ENCODE data around the gene ANKRD42.
"Not testable (repeated sequence)": the region's sequence is repeated elsewhere in the genome, so short reads cannot be mapped to it uniquely, and the experiment has no call there.

Gene ANKRD42

GRCh38 chr11:83257761-83258168 is 64.3 kb downstream of the ANKRD42 start:
- Histone ChIP-seq H3K4me1 (ENCODE audit: control insufficient read depth in 1 of 2, insufficient read depth in 1 of 2, low read depth in 1 of 2, low read length in 1 of 2) (no peaks in the 10 kb centered on the region), H3K4me3 (ENCODE audit: low read depth in 1 of 2, low read length in 1 of 2) (no peak overlapping the region), H3K9me3 (no peaks in the 10 kb centered on the region), H3K27ac (no peak overlapping the region), H3K27me3 (no peaks in the 10 kb centered on the region), H3K36me3 (peaks cover 49% of the 10 kb centered on the region)
- no peak for TF ChIP-seq CTCF (IDR thresholded peaks at IDR 0.05)

GRCh38 chr11:83259559-83259958 is 66.0 kb downstream of the ANKRD42 start:
- Histone ChIP-seq H3K27me3 (no peaks in the 10 kb centered on the region), H3K36me3 (peaks cover 67% of the 10 kb centered on the region), H3K9me3 (no peaks in the 10 kb centered on the region), H3K4me1 (ENCODE audit: control insufficient read depth in 1 of 2, insufficient read depth in 1 of 2, low read depth in 1 of 2, low read length in 1 of 2) (no peaks in the 10 kb centered on the region), H3K27ac (no peak overlapping the region), H3K4me3 (ENCODE audit: low read depth in 1 of 2, low read length in 1 of 2) (no peak overlapping the region)
- no peak for TF ChIP-seq CTCF (IDR thresholded peaks at IDR 0.05)

- Histone ChIP-seq H3K4me1 (ENCODE audit: control insufficient read depth in 1 of 2, insufficient read depth in 1 of 2, low read depth in 1 of 2, low read length in 1 of 2) (no peaks in the 10 kb centered on the region), H3K9me3 (no peaks in the 10 kb centered on the region), H3K36me3 (peaks cover 65% of the 10 kb centered on the region), H3K4me3 (ENCODE audit: low read depth in 1 of 2, low read length in 1 of 2) (no peak overlapping the region), H3K27me3 (no peaks in the 10 kb centered on the region), H3K27ac (no peak overlapping the region)
- TF ChIP-seq CTCF (IDR thresholded peaks at IDR 0.05), result no peak
Measured at GRCh38 chr11:83265331-83265730, 71.8 kb downstream of the ANKRD42 start.

GRCh38 chr11:83269080-83269479 is 75.6 kb downstream of the ANKRD42 start:
- H3K4me1 ChIP-seq (ENCODE audit: control insufficient read depth in 1 of 2, insufficient read depth in 1 of 2, low read depth in 1 of 2, low read length in 1 of 2); H3K4me3 ChIP-seq (ENCODE audit: low read depth in 1 of 2, low read length in 1 of 2); H3K9me3 ChIP-seq; H3K27me3 ChIP-seq; H3K27ac ChIP-seq: not testable (repeated sequence)
- H3K36me3 ChIP-seq, result peaks cover 58% of the 10 kb centered on the region

- H3K4me3 ChIP-seq (ENCODE audit: low read depth in 1 of 2, low read length in 1 of 2); H3K27ac ChIP-seq; H3K4me1 ChIP-seq (ENCODE audit: control insufficient read depth in 1 of 2, insufficient read depth in 1 of 2, low read depth in 1 of 2, low read length in 1 of 2); H3K9me3 ChIP-seq; H3K27me3 ChIP-seq: not testable (repeated sequence)
- H3K36me3 ChIP-seq, result peaks cover 58% of the 10 kb centered on the region
Measured at GRCh38 chr11:83271734-83272133, 78.2 kb downstream of the ANKRD42 start.

GRCh38 chr11:83272627-83273026 is 79.1 kb downstream of the ANKRD42 start:
- no peak for TF ChIP-seq CTCF (IDR thresholded peaks at IDR 0.05)
- Histone ChIP-seq H3K36me3 (peaks cover 66% of the 10 kb centered on the region), H3K27ac (no peak overlapping the region), H3K4me3 (ENCODE audit: low read depth in 1 of 2, low read length in 1 of 2) (no peak overlapping the region), H3K4me1 (ENCODE audit: control insufficient read depth in 1 of 2, insufficient read depth in 1 of 2, low read depth in 1 of 2, low read length in 1 of 2) (no peaks in the 10 kb centered on the region), H3K27me3 (no peaks in the 10 kb centered on the region), H3K9me3 (no peaks in the 10 kb centered on the region)

Measured in neutrophil (primary cell).